ENCODE results near the gene LRRC49. TPM values are rescaled to one million over a fixed set of nuclear protein-coding genes. Genes with fewer than 3 reads are reported as not detected.

Gene LRRC49
- total and polyA plus RNA-seq, 2 experiments from 2014 or later = 8.5 to 14.6 TPM

DNA sequence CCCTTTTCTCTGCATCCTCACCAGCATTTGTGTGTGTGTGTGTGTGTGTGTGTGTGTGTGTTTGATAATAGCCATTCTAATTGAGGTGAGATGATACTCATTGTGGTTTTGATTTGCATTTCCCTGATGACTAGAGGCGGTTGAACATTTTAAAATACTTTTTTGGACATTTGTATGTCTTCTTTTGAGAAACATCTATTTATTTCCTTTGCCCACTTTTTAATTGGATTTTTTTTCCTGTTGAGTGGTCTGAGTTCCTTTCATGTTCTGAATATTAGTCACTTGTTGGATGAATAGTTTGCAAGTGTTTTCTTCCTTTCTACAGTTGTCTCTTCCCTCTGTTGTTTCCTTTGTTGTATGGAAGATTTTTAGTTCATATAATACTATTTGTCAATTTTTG, 168.4 kb downstream of the LRRC49 start:
- H3K4me1 Mint-ChIP-seq = no peaks in the 10 kb centered on the region
- no peak overlapping the region for H3K27ac Mint-ChIP-seq
- H3K27me3 ChIP-seq (ENCODE audit: insufficient read depth) = no peaks in the 10 kb centered on the region
- no peaks in the 10 kb centered on the region for H3K79me2 ChIP-seq (replicated peaks; ENCODE audit: insufficient read depth)
- TF ChIP-seq, protein P1, sequence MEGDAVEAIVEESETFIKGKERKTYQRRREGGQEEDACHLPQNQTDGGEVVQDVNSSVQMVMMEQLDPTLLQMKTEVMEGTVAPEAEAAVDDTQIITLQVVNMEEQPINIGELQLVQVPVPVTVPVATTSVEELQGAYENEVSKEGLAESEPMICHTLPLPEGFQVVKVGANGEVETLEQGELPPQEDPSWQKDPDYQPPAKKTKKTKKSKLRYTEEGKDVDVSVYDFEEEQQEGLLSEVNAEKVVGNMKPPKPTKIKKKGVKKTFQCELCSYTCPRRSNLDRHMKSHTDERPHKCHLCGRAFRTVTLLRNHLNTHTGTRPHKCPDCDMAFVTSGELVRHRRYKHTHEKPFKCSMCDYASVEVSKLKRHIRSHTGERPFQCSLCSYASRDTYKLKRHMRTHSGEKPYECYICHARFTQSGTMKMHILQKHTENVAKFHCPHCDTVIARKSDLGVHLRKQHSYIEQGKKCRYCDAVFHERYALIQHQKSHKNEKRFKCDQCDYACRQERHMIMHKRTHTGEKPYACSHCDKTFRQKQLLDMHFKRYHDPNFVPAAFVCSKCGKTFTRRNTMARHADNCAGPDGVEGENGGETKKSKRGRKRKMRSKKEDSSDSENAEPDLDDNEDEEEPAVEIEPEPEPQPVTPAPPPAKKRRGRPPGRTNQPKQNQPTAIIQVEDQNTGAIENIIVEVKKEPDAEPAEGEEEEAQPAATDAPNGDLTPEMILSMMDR (conservative IDR thresholded peaks at IDR 0.05; ENCODE audit: low read depth in 2 of 2) = no peak
- TF ChIP-seq JUNB (IDR thresholded peaks at IDR 0.05; ENCODE audit: unreplicated experiment) = no peak
- TF ChIP-seq STAT1 (IDR thresholded peaks at IDR 0.05; ENCODE audit: unreplicated experiment) = no peak
- no peak for TF ChIP-seq NANOG (IDR thresholded peaks at IDR 0.05; ENCODE audit: borderline replicate concordance)
- TF ChIP-seq CREB1 (CRISPR knock-in tag; IDR thresholded peaks at IDR 0.05; ENCODE audit: low read depth) = no peak
- TF ChIP-seq ZNF114 (CRISPR knock-in tag; IDR thresholded peaks at IDR 0.05) = no peak
- no peak for TF ChIP-seq EZH2phosphoT487 (IDR thresholded peaks at IDR 0.05; ENCODE audit: unreplicated experiment)
- TF ChIP-seq, protein P2, sequence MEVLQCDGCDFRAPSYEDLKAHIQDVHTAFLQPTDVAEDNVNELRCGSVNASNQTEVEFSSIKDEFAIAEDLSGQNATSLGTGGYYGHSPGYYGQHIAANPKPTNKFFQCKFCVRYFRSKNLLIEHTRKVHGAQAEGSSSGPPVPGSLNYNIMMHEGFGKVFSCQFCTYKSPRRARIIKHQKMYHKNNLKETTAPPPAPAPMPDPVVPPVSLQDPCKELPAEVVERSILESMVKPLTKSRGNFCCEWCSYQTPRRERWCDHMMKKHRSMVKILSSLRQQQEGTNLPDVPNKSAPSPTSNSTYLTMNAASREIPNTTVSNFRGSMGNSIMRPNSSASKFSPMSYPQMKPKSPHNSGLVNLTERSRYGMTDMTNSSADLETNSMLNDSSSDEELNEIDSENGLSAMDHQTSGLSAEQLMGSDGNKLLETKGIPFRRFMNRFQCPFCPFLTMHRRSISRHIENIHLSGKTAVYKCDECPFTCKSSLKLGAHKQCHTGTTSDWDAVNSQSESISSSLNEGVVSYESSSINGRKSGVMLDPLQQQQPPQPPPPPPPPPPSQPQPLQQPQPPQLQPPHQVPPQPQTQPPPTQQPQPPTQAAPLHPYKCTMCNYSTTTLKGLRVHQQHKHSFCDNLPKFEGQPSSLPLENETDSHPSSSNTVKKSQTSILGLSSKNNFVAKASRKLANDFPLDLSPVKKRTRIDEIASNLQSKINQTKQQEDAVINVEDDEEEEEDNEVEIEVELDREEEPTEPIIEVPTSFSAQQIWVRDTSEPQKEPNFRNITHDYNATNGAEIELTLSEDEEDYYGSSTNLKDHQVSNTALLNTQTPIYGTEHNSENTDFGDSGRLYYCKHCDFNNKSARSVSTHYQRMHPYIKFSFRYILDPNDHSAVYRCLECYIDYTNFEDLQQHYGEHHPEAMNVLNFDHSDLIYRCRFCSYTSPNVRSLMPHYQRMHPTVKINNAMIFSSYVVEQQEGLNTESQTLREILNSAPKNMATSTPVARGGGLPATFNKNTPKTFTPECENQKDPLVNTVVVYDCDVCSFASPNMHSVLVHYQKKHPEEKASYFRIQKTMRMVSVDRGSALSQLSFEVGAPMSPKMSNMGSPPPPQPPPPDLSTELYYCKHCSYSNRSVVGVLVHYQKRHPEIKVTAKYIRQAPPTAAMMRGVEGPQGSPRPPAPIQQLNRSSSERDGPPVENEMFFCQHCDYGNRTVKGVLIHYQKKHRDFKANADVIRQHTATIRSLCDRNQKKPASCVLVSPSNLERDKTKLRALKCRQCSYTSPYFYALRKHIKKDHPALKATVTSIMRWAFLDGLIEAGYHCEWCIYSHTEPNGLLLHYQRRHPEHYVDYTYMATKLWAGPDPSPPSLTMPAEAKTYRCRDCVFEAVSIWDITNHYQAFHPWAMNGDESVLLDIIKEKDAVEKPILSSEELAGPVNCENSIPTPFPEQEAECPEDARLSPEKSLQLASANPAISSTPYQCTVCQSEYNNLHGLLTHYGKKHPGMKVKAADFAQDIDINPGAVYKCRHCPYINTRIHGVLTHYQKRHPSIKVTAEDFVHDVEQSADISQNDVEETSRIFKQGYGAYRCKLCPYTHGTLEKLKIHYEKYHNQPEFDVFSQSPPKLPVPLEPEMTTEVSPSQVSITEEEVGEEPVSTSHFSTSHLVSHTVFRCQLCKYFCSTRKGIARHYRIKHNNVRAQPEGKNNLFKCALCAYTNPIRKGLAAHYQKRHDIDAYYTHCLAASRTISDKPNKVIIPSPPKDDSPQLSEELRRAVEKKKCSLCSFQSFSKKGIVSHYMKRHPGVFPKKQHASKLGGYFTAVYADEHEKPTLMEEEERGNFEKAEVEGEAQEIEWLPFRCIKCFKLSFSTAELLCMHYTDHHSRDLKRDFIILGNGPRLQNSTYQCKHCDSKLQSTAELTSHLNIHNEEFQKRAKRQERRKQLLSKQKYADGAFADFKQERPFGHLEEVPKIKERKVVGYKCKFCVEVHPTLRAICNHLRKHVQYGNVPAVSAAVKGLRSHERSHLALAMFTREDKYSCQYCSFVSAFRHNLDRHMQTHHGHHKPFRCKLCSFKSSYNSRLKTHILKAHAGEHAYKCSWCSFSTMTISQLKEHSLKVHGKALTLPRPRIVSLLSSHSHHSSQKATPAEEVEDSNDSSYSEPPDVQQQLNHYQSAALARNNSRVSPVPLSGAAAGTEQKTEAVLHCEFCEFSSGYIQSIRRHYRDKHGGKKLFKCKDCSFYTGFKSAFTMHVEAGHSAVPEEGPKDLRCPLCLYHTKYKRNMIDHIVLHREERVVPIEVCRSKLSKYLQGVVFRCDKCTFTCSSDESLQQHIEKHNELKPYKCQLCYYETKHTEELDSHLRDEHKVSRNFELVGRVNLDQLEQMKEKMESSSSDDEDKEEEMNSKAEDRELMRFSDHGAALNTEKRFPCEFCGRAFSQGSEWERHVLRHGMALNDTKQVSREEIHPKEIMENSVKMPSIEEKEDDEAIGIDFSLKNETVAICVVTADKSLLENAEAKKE (CRISPR knock-in tag; IDR thresholded peaks at IDR 0.05) = no peak
- TF ChIP-seq, protein P3, sequence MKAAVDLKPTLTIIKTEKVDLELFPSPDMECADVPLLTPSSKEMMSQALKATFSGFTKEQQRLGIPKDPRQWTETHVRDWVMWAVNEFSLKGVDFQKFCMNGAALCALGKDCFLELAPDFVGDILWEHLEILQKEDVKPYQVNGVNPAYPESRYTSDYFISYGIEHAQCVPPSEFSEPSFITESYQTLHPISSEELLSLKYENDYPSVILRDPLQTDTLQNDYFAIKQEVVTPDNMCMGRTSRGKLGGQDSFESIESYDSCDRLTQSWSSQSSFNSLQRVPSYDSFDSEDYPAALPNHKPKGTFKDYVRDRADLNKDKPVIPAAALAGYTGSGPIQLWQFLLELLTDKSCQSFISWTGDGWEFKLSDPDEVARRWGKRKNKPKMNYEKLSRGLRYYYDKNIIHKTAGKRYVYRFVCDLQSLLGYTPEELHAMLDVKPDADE (IDR thresholded peaks at IDR 0.05) = no peak
- no peak for TF ChIP-seq POLR2AphosphoS5 (IDR thresholded peaks at IDR 0.05; ENCODE audit: low read depth)
- no peak for TF ChIP-seq EZH2 (IDR thresholded peaks at IDR 0.05; ENCODE audit: low read depth, unreplicated experiment)
- TF ChIP-seq, protein P4, sequence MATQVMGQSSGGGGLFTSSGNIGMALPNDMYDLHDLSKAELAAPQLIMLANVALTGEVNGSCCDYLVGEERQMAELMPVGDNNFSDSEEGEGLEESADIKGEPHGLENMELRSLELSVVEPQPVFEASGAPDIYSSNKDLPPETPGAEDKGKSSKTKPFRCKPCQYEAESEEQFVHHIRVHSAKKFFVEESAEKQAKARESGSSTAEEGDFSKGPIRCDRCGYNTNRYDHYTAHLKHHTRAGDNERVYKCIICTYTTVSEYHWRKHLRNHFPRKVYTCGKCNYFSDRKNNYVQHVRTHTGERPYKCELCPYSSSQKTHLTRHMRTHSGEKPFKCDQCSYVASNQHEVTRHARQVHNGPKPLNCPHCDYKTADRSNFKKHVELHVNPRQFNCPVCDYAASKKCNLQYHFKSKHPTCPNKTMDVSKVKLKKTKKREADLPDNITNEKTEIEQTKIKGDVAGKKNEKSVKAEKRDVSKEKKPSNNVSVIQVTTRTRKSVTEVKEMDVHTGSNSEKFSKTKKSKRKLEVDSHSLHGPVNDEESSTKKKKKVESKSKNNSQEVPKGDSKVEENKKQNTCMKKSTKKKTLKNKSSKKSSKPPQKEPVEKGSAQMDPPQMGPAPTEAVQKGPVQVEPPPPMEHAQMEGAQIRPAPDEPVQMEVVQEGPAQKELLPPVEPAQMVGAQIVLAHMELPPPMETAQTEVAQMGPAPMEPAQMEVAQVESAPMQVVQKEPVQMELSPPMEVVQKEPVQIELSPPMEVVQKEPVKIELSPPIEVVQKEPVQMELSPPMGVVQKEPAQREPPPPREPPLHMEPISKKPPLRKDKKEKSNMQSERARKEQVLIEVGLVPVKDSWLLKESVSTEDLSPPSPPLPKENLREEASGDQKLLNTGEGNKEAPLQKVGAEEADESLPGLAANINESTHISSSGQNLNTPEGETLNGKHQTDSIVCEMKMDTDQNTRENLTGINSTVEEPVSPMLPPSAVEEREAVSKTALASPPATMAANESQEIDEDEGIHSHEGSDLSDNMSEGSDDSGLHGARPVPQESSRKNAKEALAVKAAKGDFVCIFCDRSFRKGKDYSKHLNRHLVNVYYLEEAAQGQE (IDR thresholded peaks at IDR 0.05; ENCODE audit: unreplicated experiment) = no peak
- TF ChIP-seq ZNF331 (CRISPR knock-in tag; IDR thresholded peaks at IDR 0.05; ENCODE audit: low read depth) = no peak
- no peaks in the 10 kb centered on the region; the same call in 2 of the 3 replicates for H3K9me3 Mint-ChIP-seq
- no peaks in the 10 kb centered on the region for H3F3A ChIP-seq (replicated peaks; ENCODE audit: low read depth)
- no peak overlapping the region for H3K4me3 ChIP-seq
- no peaks in the 10 kb centered on the region for H3K36me3 ChIP-seq (ENCODE audit: insufficient read depth)
- H3K9me2 ChIP-seq (ENCODE audit: insufficient read depth) = no peaks in the 10 kb centered on the region
- H3K4me2 ChIP-seq = no peak overlapping the region
- no peaks in the 10 kb centered on the region for H3K27me3 Mint-ChIP-seq (ENCODE audit: insufficient read depth, low read depth, poor library complexity)
- H3K4me3 Mint-ChIP-seq = no peak overlapping the region
- H3K4me1 ChIP-seq (ENCODE audit: insufficient read depth) = no peaks in the 10 kb centered on the region
- DNase-seq (ENCODE audit: low spot score) (no peak), ATAC-seq (no peak)
- H3K27ac ChIP-seq (ENCODE audit: low read depth) = no peak overlapping the region
- H3K36me3 Mint-ChIP-seq (ENCODE audit: low read depth) = no peaks in the 10 kb centered on the region; the same call in 2 of the 3 replicates
- H2AFZ ChIP-seq = no peak overlapping the region
- H4K20me1 ChIP-seq (replicated peaks; ENCODE audit: insufficient read depth) = no peaks in the 10 kb centered on the region

Data from GM23338 (cell line).